ENCODE data around the gene NUFIP2. TPM values are rescaled to one million over a fixed set of nuclear protein-coding genes. Genes with fewer than 3 reads are reported as not detected.

The NUFIP2 gene
- total RNA-seq, 4 donors from 2014 or later: 29.1 to 36.3 (median 33.8) TPM

DNA sequence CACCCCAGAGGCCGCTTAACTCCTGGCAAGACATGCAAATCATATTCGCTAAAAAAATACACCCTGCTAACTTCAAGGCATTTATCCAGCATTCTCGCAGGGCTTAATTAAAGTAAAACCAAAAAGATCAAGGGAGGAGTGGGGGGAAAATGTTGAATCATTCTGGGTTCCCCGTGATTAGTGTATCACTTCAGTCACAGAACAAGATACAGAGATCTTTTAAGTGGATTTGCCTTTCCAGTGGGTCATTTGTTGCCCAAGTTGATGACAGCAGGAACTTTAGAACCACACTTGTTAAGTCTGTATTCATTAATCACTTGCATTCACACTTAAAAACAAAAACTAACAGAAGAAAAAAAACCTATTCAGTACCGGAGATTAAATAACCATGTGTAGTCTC, 30.0 kb downstream of the NUFIP2 start:
- peak; percentile 18 for TF ChIP-seq POLR2AphosphoS5 (IDR thresholded peaks at IDR 0.05)
- no peak for TF ChIP-seq CTCF (IDR thresholded peaks at IDR 0.05)
- no peaks in the 10 kb centered on the region for H3K27me3 ChIP-seq
- H3K36me3 ChIP-seq: peaks cover 3 to 75% of the 10 kb centered on the region in 2 donors
- H3K27ac ChIP-seq: no peak overlapping the region
- no peak overlapping the region for H3K4me3 ChIP-seq
- no peaks in the 10 kb centered on the region for H3K9me3 ChIP-seq
- 70 to 79% methylated on average over 4 to 5 of the region's 5 CpGs for WGBS, 2 donors (ENCODE audit: low coverage in 1 of 2)
- ATAC-seq: no peak
- peaks cover 0 to 48% (median 0%) of the 10 kb centered on the region in 3 donors for H3K4me1 ChIP-seq

- peaks cover 18 to 81% (median 20%) of the 10 kb centered on the region in 3 donors for H3K4me1 ChIP-seq
- peak overlapping the region in 1 of 2 donors; percentile 32 for H3K4me3 ChIP-seq
- H3K9me3 ChIP-seq: no peaks in the 10 kb centered on the region
- peak; percentile 55 for ATAC-seq
- 41 to 45% methylated on average over 3 of the region's 3 CpGs for WGBS, 2 donors (ENCODE audit: low coverage in 1 of 2)
- peaks cover 3 to 31% of the 10 kb centered on the region in 2 donors for H3K36me3 ChIP-seq
- TF ChIP-seq POLR2AphosphoS5 (IDR thresholded peaks at IDR 0.05): peak; percentile 37
- no peak for TF ChIP-seq CTCF (IDR thresholded peaks at IDR 0.05)
- H3K27ac ChIP-seq: peak overlapping the region; percentile 65 to 83 (median 70)
- no peaks in the 10 kb centered on the region for H3K27me3 ChIP-seq
Observed at GRCh38 chr17:29257756-29258155, 36.2 kb downstream of the NUFIP2 start.

GRCh38 chr17:29256735-29257466, 37.0 kb downstream of the NUFIP2 start:
- H3K36me3 ChIP-seq: peaks cover 3 to 23% of the 10 kb centered on the region in 2 donors
- peak overlapping the region; percentile 12 to 32 for H3K4me3 ChIP-seq
- H3K27ac ChIP-seq: peak overlapping the region; percentile 65 to 83 (median 70)
- no peak for ATAC-seq
- TF ChIP-seq CTCF (IDR thresholded peaks at IDR 0.05) (peak in 1 of 4 experiments; percentile 7), POLR2A (IDR thresholded peaks at IDR 0.05) (no peak), POLR2AphosphoS5 (IDR thresholded peaks at IDR 0.05) (peak; percentile 70)
- H3K4me1 ChIP-seq: peaks cover 18 to 79% (median 20%) of the 10 kb centered on the region in 3 donors
- H3K9me3 ChIP-seq: no peaks in the 10 kb centered on the region
- no peaks in the 10 kb centered on the region for H3K27me3 ChIP-seq
- 16 to 28% methylated on average over 8 of the region's 8 CpGs for WGBS, 2 donors (ENCODE audit: low coverage in 1 of 2)

- Histone ChIP-seq H3K27ac (peak overlapping the region in 3 of 4 donors; percentile 15 to 73 (median 65)), H3K4me3 (no peak overlapping the region), H3K4me1 (peaks cover 18 to 73% (median 20%) of the 10 kb centered on the region in 3 donors), H3K9me3 (no peaks in the 10 kb centered on the region), H3K27me3 (no peaks in the 10 kb centered on the region), H3K36me3 (peaks cover 3 to 20% of the 10 kb centered on the region in 2 donors)
- no peak for ATAC-seq
- WGBS, 2 donors (ENCODE audit: low coverage in 1 of 2): 70 to 72% methylated on average over 4 of the region's 4 CpGs
- TF ChIP-seq CTCF (IDR thresholded peaks at IDR 0.05) (no peak), POLR2AphosphoS5 (IDR thresholded peaks at IDR 0.05) (no peak), POLR2A (IDR thresholded peaks at IDR 0.05) (no peak), EP300 (IDR thresholded peaks at IDR 0.05) (no peak)
Observed at GRCh38 chr17:29255926-29256522, 37.9 kb downstream of the NUFIP2 start.

GRCh38 chr17:29253037-29253436, 40.9 kb downstream of the NUFIP2 start:
- TF ChIP-seq POLR2A (IDR thresholded peaks at IDR 0.05): no peak
- TF ChIP-seq EP300 (IDR thresholded peaks at IDR 0.05): no peak
- TF ChIP-seq POLR2AphosphoS5 (IDR thresholded peaks at IDR 0.05): no peak
- no peak for TF ChIP-seq CTCF (IDR thresholded peaks at IDR 0.05)
- Histone ChIP-seq H3K27ac (no peak overlapping the region), H3K4me3 (no peak overlapping the region), H3K36me3 (peaks cover 0 to 6% of the 10 kb centered on the region in 2 donors), H3K4me1 (peaks cover 11 to 54% (median 13%) of the 10 kb centered on the region in 3 donors), H3K9me3 (no peaks in the 10 kb centered on the region), H3K27me3 (no peaks in the 10 kb centered on the region)
- no peak for ATAC-seq
- 97 to 100% methylated on average over 2 of the region's 2 CpGs for WGBS, 2 donors (ENCODE audit: low coverage in 1 of 2)
